DMS53 treated with DMSO at 0.1 percent for 48 hours (cell line): ENCODE data around the gene ARMH4.

Source experiments
- DNase-seq: peaks from one replicate; lab custom pipeline; 2025; ENCODE audit not compliant: unreplicated experiment; lab: John Stamatoyannopoulos, UW

Gene ARMH4

DNA sequence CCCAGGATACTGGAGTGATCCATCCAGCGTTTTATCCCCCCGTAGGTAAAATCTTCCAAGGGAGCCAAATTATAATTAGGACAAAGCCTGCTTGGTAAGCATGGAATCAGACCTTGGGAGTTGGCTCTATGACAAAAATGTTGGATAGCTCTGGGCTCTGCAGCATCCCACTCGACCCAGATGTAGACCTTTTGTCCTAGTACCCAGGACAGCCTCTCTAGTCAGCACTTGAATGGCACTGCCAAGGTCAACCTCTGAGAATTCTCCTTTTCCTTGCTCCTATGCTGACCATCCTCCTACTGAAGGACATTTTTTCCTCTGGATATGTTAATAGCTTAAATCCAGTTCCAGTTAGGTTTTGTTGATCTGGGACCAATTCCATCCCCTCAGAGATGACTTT, 181.4 kb downstream of the ARMH4 start:
- no peak for DNase-seq

- no peak for DNase-seq
These were observed 181.8 kb downstream of the ARMH4 start for GRCh38 chr14:57970175-57970574.

GRCh38 chr14:57963071-57963470, 188.9 kb downstream of the ARMH4 start:
- no peak for DNase-seq

- no peak for DNase-seq
These were observed 189.5 kb downstream of the ARMH4 start for GRCh38 chr14:57962325-57963035.

- no peak for DNase-seq
These were observed 190.3 kb downstream of the ARMH4 start for GRCh38 chr14:57961786-57962060.

- no peak for DNase-seq
These were observed 190.8 kb downstream of the ARMH4 start for GRCh38 chr14:57960946-57961785.

DNA sequence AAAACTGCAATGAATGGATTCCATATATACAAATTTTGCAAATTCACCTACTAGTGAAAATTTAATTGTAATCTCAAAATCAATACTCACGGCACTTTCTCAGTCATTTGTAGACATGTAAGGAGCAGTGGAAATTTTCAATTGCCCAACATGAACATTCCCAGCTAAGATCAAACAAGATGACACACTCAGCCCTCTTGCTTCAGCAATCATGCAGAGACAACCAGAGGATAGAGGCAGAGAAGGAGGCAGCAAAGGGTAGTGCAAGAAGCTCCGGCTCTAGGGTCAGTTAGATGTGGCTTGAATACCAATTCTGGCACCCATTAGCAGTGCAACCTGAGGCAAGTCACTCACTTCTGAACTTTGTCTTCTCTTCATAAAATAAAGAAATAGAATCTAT, 194.6 kb downstream of the ARMH4 start:
- DNase-seq, result no peak
